Panc1 (cell line): ENCODE data around the gene NR4A1. TPM values are rescaled to one million over a fixed set of nuclear protein-coding genes. Genes with fewer than 3 reads are reported as not detected.

ENCODE experiments used
- ATAC-seq: fragments of 200-7000 bp; cut with Tn5 transposase; 2 replicates; pipeline ENCODE4 v1.9.1; 2020; ENCODE audit warnings: mild to moderate bottlenecking, moderate library complexity
- BruUV-seq: library from RNA; stranded (reverse); fragments of 400-500 nt; replicated peaks from 2 replicates; lab custom pipeline; 2021; lab: Mats Ljungman, UMichigan
- CTCF ChIA-PET: fragments of 300-600 bp; sonication (Branson Sonifier 250); formaldehyde crosslinking; loops from one replicate; lab custom pipeline; 2022; ENCODE audit warnings: antibody characterized with exemption; lab: Charles Lee
- POLR2A ChIA-PET: fragments of 300-600 bp; sonication (Branson Sonifier 250); formaldehyde crosslinking; loops from one replicate; lab custom pipeline; 2022; ENCODE audit warnings: antibody characterized with exemption; lab: Charles Lee
- DNase-seq: peaks from one replicate; pipeline ENCODE4 v3.0.0-alpha.2; 2010; ENCODE audit warnings: low read depth, low spot score
- H3K27ac ChIP-seq: 2 replicates; pipeline ENCODE4 v1.5.1; 2011; ENCODE audit warnings: mild to moderate bottlenecking, low read length, inconsistent platforms
- H3K27me3 ChIP-seq: fragments of 200-500 bp; sonication (Bioruptor generic); 2 replicates; pipeline ENCODE4 v1.6.0; 2014; ENCODE audit warnings: low read length, inconsistent platforms; ENCODE audit not compliant: control insufficient read depth, insufficient read depth
- H3K36me3 ChIP-seq: fragments of 200-500 bp; sonication (Bioruptor generic); 2 replicates; pipeline ENCODE4 v1.5.1; 2014; ENCODE audit warnings: inconsistent platforms, mild to moderate bottlenecking, low read length, moderate library complexity; ENCODE audit not compliant: control insufficient read depth, insufficient read depth
- H3K4me1 ChIP-seq: 2 replicates; pipeline ENCODE4 v1.5.1; 2011; ENCODE audit warnings: inconsistent platforms, mild to moderate bottlenecking, low read length, moderate library complexity; ENCODE audit not compliant: control insufficient read depth, insufficient read depth
- H3K4me3 ChIP-seq, 2 experiments: 2 replicates each; pipeline ENCODE4 v1.5.1; 2011 to 2012; ENCODE audit warnings: low read depth in 2 of 2, low read length in 2 of 2, mild to moderate bottlenecking in 2 of 2, inconsistent platforms in 1 of 2, moderate library complexity in 1 of 2
- H3K9me3 ChIP-seq: fragments of 200-500 bp; sonication (Bioruptor generic); 2 replicates; pipeline ENCODE4 v1.5.1; 2014; ENCODE audit warnings: low read depth, mild to moderate bottlenecking, inconsistent platforms, low read length, moderate library complexity; ENCODE audit not compliant: control insufficient read depth, insufficient read depth
- CTCF ChIP-seq: fragments of 450-650 bp; IDR thresholded peaks from 2 replicates; pipeline ENCODE4 v1.5.1; 2017; ENCODE audit warnings: mild to moderate bottlenecking
- POLR2AphosphoS5 ChIP-seq: IDR thresholded peaks from 2 replicates; pipeline ENCODE4 v1.6.1; 2012; ENCODE audit warnings: mild to moderate bottlenecking, low read depth, low read length, moderate library complexity
- REST ChIP-seq, 2 experiments: IDR thresholded peaks; 2 replicates each; pipeline ENCODE4 v1.6.1; 2011 to 2012; ENCODE audit warnings: low read depth in 2 of 2, control low read depth in 1 of 2, low read length in 1 of 2, mild to moderate bottlenecking in 1 of 2, moderate library complexity in 1 of 2; ENCODE audit not compliant: insufficient read depth in 1 of 2
- SIN3A ChIP-seq: IDR thresholded peaks from 2 replicates; pipeline ENCODE4 v1.6.1; 2012; ENCODE audit warnings: low read depth, mild to moderate bottlenecking, low read length, moderate library complexity, borderline replicate concordance; ENCODE audit not compliant: insufficient read depth
- TCF7L2 ChIP-seq: IDR thresholded peaks from 2 replicates; pipeline ENCODE4 v1.6.1; 2011; ENCODE audit warnings: mild to moderate bottlenecking, low read depth, low read length, inconsistent platforms
- in situ Hi-C: cut with HindIII; loops from 2 replicates; pipeline ENCODE4 v1.10.0; 2016; ENCODE audit warnings: low sequenced_read_pairs, low pct_unique_long_range_greater_than_20kb
- intact Hi-C: fragments of 100-400 bp; cut with micrococcal nuclease; formaldehyde crosslinking; loops from one replicate; pipeline ENCODE4 v1.10.0; 2022; ENCODE audit not compliant: unreplicated experiment
- total RNA-seq: library from RNA; stranded (reverse); gene quantifications from one replicate; pipeline ENCODE4 v1.2.1, GENCODE V29; 2021; ENCODE audit not compliant: unreplicated experiment

Gene NR4A1
- total RNA-seq, 1 experiment from 2014 or later, result 2.0 TPM

GRCh38 chr12:52084491-52085231, 33.4 kb downstream of the NR4A1 start:
- Histone ChIP-seq H3K4me1 (peaks cover 7% of the 10 kb centered on the region; the same call in 1 of the 2 replicates), H3K36me3 (no peaks in the 10 kb centered on the region), H3K9me3 (no peaks in the 10 kb centered on the region), H3K27me3 (no peaks in the 10 kb centered on the region), H3K27ac (no peak overlapping the region), H3K4me3 (no peak overlapping the region)
- TF ChIP-seq REST (IDR thresholded peaks at IDR 0.05; ENCODE audit: insufficient read depth in 1 of 2, low read depth in 2 of 2, low read length in 1 of 2) (no peak), SIN3A (no peak), POLR2AphosphoS5 (no peak), TCF7L2 (no peak), CTCF (no peak)
- ChIA-PET POLR2A (interaction anchor here (0.6 to 0.7 kb wide), 2 partner anchors 89 to 580 kb away, joined by 3 to 4 read pairs; no protein-coding TSS in a partner anchor), CTCF (interaction anchor here (0.7 to 1.4 kb wide), 4 partner anchors 52 to 942 kb away, joined by 4 to 9 read pairs (median 4); no protein-coding TSS in a partner anchor)
- no peak for DNase-seq
- in situ Hi-C loops, result no loop called here
- intact Hi-C loops, result no loop called here
- no TSS peak for BruUV-seq
- no peak for ATAC-seq

- POLR2A ChIA-PET, result no interaction called here
These were observed 34.5 kb downstream of the NR4A1 start for GRCh38 chr12:52085682-52086180.

More at GRCh38 chr12:52085682-52086180, 34.5 kb downstream of the NR4A1 start:
- no peaks in the 10 kb centered on the region for H3K9me3 ChIP-seq
- H3K27me3 ChIP-seq, result peaks cover under 1% of the 10 kb centered on the region; the same call in 1 of the 2 replicates
- no TSS peak for BruUV-seq
- H3K36me3 ChIP-seq, result no peaks in the 10 kb centered on the region
- H3K27ac ChIP-seq, result no peak overlapping the region
- DNase-seq (no peak), ATAC-seq (no peak)
- in situ Hi-C loops (no loop called here), intact Hi-C loops (no loop called here)
- H3K4me3 ChIP-seq, result no peak overlapping the region
- CTCF ChIA-PET, result interaction anchor here (0.6 kb wide), 2 partner anchors 62 to 967 kb away, joined by 4 to 6 read pairs; no protein-coding TSS in a partner anchor
- peaks cover 7% of the 10 kb centered on the region; the same call in 1 of the 2 replicates for H3K4me1 ChIP-seq
- no peak for TF ChIP-seq REST (IDR thresholded peaks at IDR 0.05; ENCODE audit: insufficient read depth in 1 of 2, low read depth in 2 of 2, low read length in 1 of 2)
- TF ChIP-seq TCF7L2, result no peak
- TF ChIP-seq SIN3A, result no peak
- no peak for TF ChIP-seq CTCF
- TF ChIP-seq POLR2AphosphoS5, result no peak
